Stomach smooth muscle (tissue), 2 donors: ENCODE measurements around the gene CGRRF1.

Source experiments
- H3K27ac ChIP-seq: one replicate; pipeline ENCODE4 v1.7.0; 2013; ENCODE audit warnings: mild to moderate bottlenecking, low read length, inconsistent platforms
- H3K27me3 ChIP-seq, 2 donors: one replicate each; pipeline ENCODE4 v1.7.0; 2013; ENCODE audit warnings: low read length in 2 of 2; ENCODE audit not compliant: insufficient read depth in 2 of 2, control insufficient read depth in 1 of 2
- H3K36me3 ChIP-seq, 2 donors: one replicate each; pipeline ENCODE4 v1.7.0; 2013; ENCODE audit warnings: low read length in 2 of 2; ENCODE audit not compliant: control insufficient read depth in 2 of 2, insufficient read depth in 2 of 2
- H3K4me1 ChIP-seq: one replicate; pipeline ENCODE4 v1.7.0; 2013; ENCODE audit warnings: low read length; ENCODE audit not compliant: control insufficient read depth, insufficient read depth
- H3K4me3 ChIP-seq, 2 donors: one replicate each; pipeline ENCODE4 v1.7.0; 2013; ENCODE audit warnings: low read length in 2 of 2
- H3K9ac ChIP-seq, 2 donors: one replicate each; pipeline ENCODE4 v1.7.0; 2013; ENCODE audit warnings: low read length in 2 of 2, mild to moderate bottlenecking in 1 of 2
- H3K9me3 ChIP-seq, 2 donors: one replicate each; pipeline ENCODE4 v1.7.0; 2013; ENCODE audit warnings: low read length in 2 of 2; ENCODE audit not compliant: control insufficient read depth in 2 of 2
- donor health status: healthy.
- donor health status: Pancreatic carcinoma.

The CGRRF1 gene

DNA sequence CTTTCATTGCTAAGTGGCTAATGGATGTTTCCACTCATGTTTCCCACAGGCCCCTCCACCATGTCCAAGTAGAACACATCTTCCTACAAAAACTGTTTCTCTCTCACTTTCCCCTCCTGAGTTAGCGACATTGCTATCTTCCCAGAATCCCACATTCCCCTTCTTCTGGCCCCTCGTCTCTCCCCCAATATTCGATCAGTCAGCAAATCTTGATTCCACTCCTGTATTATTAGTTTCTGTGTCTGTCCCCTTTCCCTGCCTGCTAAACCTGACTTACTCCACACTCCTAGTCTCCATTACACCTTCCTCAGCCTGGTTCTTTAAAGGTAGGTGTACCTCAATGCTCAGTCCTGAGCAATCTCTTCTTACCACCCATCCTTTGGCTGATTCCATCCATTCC lies 37.9 kb downstream of the CGRRF1 start:
- no peaks in the 10 kb centered on the region for H3K4me1 ChIP-seq
- no peaks in the 10 kb centered on the region for H3K9me3 ChIP-seq
- no peak overlapping the region for H3K4me3 ChIP-seq
- H3K27me3 ChIP-seq, result no peaks in the 10 kb centered on the region
- H3K9ac ChIP-seq, result no peak overlapping the region
- no peaks in the 10 kb centered on the region for H3K36me3 ChIP-seq
- H3K27ac ChIP-seq, result no peak overlapping the region

DNA sequence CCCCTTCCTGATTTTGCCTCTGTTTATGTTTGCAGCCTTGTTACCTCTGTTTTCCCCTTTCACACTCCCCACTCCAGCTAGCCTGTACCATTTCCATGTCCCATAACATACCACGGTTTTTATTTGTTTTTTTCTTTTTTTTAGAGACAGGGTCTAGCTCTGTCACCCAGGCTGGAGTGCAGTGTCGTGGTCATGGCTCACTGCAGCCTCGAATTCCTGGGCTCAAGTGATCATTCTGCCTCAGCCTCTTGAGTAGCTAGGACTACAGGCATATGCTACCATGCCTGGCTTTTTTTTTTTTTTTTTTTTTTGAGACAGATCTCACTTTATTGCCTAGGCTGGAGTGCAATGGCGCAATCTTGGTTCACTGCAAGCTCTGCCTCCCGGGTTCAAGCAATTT lies 38.8 kb downstream of the CGRRF1 start:
- Histone ChIP-seq H3K9ac (no peak overlapping the region), H3K4me3 (no peak overlapping the region), H3K4me1 (no peaks in the 10 kb centered on the region), H3K36me3 (no peaks in the 10 kb centered on the region), H3K27me3 (no peaks in the 10 kb centered on the region), H3K27ac (no peak overlapping the region), H3K9me3 (no peaks in the 10 kb centered on the region)

DNA sequence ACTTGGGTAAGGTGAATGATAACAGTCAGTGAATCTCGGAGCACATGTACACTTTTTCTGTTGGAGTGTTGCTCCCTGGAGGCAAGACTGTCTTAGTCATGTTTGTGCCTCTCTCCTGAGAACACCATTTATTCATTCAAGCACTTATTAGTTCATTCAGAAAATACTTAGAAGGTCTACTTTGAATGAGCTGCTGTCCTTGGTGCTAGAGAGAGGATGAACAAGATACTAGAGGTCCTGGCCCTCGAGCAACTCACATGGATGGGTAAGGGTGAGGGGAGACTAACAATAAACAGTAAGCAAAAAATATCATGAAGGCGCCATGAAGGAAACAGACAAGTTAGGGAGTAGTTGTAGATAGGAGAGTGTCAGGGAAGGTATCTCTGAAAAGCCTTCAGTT lies 40.2 kb downstream of the CGRRF1 start:
- no peaks in the 10 kb centered on the region for H3K9me3 ChIP-seq
- H3K27me3 ChIP-seq, result peaks cover 0 to 2% of the 10 kb centered on the region in 2 donors
- no peak overlapping the region for H3K4me3 ChIP-seq
- H3K4me1 ChIP-seq, result peaks cover 2% of the 10 kb centered on the region
- H3K36me3 ChIP-seq, result no peaks in the 10 kb centered on the region
- no peak overlapping the region for H3K9ac ChIP-seq
- no peak overlapping the region for H3K27ac ChIP-seq

DNA sequence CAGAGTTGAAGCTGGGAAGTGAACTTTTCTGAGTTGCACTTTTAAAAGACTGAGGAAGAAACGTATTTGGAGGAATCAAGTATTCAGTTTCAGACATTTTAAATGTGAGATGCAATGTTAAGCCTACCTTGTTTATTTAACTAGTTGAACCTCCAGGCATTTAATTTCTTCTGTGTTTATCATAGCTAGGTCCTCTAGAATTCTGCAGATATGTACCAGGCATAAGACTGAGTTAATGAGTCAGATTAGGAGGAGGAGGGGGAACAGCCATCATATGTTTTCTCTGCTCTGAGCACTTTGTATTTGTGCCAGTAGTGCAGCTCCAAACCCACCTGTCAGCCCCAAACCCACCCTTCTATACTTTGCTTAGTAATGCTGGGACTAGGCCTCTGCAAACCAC lies 40.8 kb downstream of the CGRRF1 start:
- Histone ChIP-seq H3K27me3 (peaks cover 0 to 2% of the 10 kb centered on the region in 2 donors), H3K9ac (no peak overlapping the region), H3K36me3 (no peaks in the 10 kb centered on the region), H3K4me3 (no peak overlapping the region), H3K9me3 (no peaks in the 10 kb centered on the region), H3K27ac (no peak overlapping the region), H3K4me1 (peaks cover 2% of the 10 kb centered on the region)

DNA sequence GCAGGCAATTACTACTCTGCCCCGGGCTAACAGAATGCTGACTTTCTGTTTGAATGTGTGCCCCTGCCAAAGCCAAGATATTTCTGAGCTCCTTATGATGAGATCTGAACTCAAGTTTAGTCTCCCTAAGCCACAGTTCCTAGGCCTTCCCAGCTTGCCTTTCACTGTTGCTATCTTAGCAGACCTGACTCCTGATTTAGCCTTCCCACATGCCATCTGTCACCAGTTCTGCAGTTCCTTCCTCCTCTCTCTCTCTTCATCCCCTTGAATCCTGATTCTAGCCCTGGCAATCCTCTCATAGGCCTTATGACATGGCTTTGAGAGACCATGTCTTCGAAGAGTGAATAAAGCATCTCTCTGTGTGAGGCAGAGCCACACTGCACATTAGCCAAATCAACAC lies 44.7 kb downstream of the CGRRF1 start:
- H3K9me3 ChIP-seq, result no peaks in the 10 kb centered on the region
- no peak overlapping the region for H3K4me3 ChIP-seq
- H3K4me1 ChIP-seq, result peaks cover 2% of the 10 kb centered on the region
- peaks cover 0 to 5% of the 10 kb centered on the region in 2 donors for H3K27me3 ChIP-seq
- H3K36me3 ChIP-seq, result no peaks in the 10 kb centered on the region
- no peak overlapping the region for H3K9ac ChIP-seq
- no peak overlapping the region for H3K27ac ChIP-seq

DNA sequence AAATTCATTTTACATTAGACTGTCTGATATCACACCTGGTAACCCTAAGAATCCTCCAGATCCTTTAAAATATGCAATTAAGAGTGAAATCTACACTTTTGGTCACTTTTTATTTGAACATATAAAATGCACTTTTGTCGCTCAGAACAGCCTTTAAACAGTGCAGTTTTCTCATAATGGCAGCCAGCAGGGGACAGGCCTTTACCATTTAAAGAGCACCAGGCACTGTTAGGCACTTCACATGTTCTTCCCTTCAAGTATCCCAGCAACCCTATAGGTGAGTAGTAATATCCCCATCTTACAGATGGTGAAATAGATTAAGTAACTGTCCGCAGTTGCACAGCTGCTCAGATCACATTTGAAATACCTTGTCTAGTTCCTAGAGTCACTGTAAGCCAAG lies 45.9 kb downstream of the CGRRF1 start:
- Histone ChIP-seq H3K27me3 (peaks cover 0 to 5% of the 10 kb centered on the region in 2 donors), H3K27ac (no peak overlapping the region), H3K4me1 (peaks cover 2% of the 10 kb centered on the region)

DNA sequence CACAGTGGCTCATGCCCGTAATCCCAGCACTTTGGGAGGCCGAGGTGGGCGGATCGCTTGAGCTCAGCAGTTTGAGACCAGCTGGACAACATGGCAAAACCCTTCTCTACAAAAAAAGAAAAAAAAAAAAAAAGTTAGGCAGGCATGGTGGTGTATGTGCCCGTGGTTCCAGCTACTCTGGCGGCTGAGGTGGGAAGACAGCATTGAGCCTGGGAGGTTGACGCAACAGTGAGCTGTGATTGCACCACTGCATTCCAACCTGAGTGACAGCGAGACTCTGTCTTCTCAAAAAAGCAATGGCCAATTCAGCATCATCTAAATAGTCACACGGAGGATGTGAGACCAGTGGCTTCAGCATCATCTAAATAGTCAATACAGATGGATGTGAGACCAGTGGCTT lies 46.8 kb downstream of the CGRRF1 start:
- Histone ChIP-seq H3K27me3 (peaks cover 0 to 5% of the 10 kb centered on the region in 2 donors), H3K4me1 (peaks cover 2% of the 10 kb centered on the region), H3K9me3 (no peaks in the 10 kb centered on the region), H3K36me3 (no peaks in the 10 kb centered on the region), H3K9ac (no peak overlapping the region), H3K4me3 (no peak overlapping the region), H3K27ac (no peak overlapping the region)

More for the DNA sequence above, 45.9 kb downstream of the CGRRF1 start:
- no peak overlapping the region for H3K4me3 ChIP-seq
- H3K9ac ChIP-seq, result no peak overlapping the region
- H3K9me3 ChIP-seq, result no peaks in the 10 kb centered on the region
- H3K36me3 ChIP-seq, result no peaks in the 10 kb centered on the region

DNA sequence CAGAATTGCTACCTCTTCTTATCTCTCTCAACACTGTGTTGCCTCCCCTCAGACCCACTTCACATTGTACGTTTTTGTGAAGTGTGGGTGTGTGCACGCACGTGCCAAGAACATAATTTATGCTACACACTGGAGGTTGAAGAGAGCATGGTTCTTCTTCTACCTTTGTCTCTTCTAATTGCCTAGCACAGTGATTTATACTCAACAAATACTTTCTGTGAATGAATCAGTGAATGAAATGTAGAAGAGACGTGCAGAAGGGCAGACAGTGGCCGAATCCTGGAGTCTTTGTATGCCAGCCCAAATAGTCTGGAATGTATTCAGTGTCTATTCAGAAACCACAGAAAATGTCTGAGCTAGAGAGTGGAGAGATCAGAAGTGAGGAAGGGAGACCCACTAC lies 52.6 kb downstream of the CGRRF1 start:
- H3K9ac ChIP-seq, result no peak overlapping the region
- peaks cover 21% of the 10 kb centered on the region for H3K4me1 ChIP-seq
- no peak overlapping the region for H3K27ac ChIP-seq
- H3K4me3 ChIP-seq, result no peak overlapping the region
- H3K36me3 ChIP-seq, result no peaks in the 10 kb centered on the region
- no peaks in the 10 kb centered on the region for H3K9me3 ChIP-seq
- no peaks in the 10 kb centered on the region for H3K27me3 ChIP-seq

DNA sequence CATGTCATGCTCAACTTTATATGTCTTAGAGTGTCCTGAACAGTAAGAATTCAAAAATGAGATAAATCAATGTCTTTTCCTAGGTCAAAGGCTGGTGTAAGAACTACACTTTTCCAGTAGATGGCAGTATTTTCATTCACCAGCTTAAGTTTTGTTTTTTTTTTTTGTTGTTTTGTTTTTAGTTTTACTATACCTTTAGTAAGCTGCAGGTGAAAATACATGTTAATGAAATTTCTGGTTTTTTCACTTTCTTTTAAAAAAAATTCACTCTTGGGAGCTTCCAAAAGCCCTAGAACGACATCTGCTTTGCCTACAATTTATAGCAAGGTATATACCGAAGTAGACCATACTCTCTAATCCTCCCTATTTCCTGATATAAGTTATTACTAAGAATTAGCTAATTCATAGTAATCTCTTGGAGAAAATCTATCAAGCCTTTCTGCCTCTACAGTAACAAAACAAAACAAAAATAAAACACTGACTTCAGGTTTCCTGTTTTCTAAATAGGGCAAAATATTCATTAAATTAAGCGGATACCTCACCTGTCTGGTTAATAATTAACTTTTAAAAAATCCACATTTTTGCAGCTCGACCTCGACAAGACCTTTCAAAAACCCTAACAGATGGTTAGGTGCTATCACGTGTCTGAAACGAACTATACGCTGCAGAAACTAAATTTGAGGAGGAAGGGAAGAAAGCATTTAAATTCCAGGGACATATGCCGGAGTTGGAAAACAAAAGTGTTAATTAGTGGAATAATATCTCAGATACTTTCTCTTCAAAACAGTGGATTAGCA lies 54.6 kb downstream of the CGRRF1 start:
- no peaks in the 10 kb centered on the region for H3K36me3 ChIP-seq
- peak overlapping the region; percentile 75 to 83 for H3K4me3 ChIP-seq
- H3K27me3 ChIP-seq, result no peaks in the 10 kb centered on the region
- no peaks in the 10 kb centered on the region for H3K9me3 ChIP-seq
- H3K9ac ChIP-seq, result peak overlapping the region; percentile 94 to 98
- H3K27ac ChIP-seq, result peak overlapping the region; percentile 93
- H3K4me1 ChIP-seq, result peaks cover 27% of the 10 kb centered on the region

DNA sequence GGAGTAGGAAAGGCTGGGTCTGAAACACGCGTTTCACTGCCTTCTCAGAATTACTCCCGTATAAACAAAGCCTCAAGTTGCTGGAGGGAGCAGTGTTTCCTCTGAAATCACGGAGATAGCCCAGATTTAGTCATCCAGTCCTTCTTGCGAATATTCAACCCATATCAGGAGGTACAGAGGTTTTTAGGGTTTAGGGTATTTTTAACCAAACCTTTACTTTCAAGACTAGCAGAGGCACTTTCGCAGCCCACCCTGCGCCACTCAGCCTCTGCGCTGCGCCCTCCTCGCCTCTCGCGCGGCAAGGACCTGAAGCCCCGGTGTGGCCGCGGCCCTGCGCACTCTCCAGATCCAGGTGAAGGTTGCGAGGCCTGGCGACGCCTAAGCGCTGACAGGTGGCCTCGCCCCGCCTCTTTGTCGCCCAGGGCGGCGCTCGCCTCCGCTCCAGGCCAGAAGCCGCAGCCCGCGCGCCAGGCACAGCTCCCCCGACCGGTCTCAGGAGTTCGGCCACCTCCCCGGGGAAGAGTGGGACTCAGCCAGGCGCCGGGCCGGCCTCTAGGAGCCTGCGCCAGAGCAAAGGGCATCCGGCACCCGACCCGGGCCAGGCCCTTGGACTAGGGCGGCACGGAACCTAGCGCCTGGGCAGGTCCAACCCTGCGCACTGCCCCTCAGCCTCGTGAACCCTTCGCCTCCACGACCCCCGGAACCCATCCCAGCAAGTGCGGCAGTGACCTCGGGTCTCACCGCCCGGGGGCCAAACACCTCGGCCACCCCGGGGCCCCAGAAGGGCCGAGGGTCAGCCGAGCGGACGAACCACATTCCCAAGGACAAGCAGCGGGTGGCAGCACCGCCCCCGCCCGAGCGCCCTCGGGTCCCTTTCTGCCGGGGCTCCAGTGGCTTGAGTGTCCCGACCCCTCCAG lies 55.4 kb downstream of the CGRRF1 start:
- H3K27ac ChIP-seq, result peak overlapping the region; percentile 93
- H3K9ac ChIP-seq, result peak overlapping the region; percentile 94 to 98
- H3K36me3 ChIP-seq, result no peaks in the 10 kb centered on the region
- H3K4me1 ChIP-seq, result peaks cover 32% of the 10 kb centered on the region
- H3K4me3 ChIP-seq, result peak overlapping the region; percentile 75 to 83
- H3K27me3 ChIP-seq, result no peaks in the 10 kb centered on the region
- no peaks in the 10 kb centered on the region for H3K9me3 ChIP-seq
